ENCODE measurements around the gene JDP2.

DNA sequence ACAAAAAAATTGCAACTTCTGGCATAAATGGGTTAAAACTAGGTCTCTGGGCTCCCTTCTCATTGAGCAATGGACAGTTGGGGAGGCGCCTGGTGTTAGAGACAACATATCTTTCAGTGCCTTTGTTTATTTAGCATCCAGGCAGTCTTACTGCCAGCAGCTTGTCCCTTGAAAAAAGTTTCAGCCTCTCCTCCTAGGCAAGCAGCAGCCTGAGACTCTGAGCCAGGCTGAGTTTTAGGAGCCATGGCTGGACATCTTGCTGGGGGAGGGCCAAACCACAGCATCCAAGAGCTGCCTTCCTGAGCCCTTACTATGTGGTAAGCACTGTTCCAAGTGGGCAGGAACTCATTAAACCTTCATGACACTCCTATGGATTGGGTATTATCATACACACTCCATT is 10.1 kb upstream of the JDP2 start:
- no peak for TF ChIP-seq CTCF (conservative IDR thresholded peaks at IDR 0.05; ENCODE audit: low read depth, low read length)
- no peak for TF ChIP-seq EZH2 (IDR thresholded peaks at IDR 0.05; ENCODE audit: borderline replicate concordance, low read depth, low read length, poor library complexity, severe bottlenecking)
